ENCODE data around the gene NEK11.

NEK11 gene

GRCh38 chr3:131077904-131078303, 51.2 kb downstream of the NEK11 start:
- no peaks in the 10 kb centered on the region for H3K4me1 Mint-ChIP-seq
- H3K36me3 Mint-ChIP-seq, result no peaks in the 10 kb centered on the region
- no peaks in the 10 kb centered on the region for H3K9me3 Mint-ChIP-seq
- no peak overlapping the region for H3K27ac Mint-ChIP-seq
- no peak for ATAC-seq
- no peak overlapping the region for H3K4me3 Mint-ChIP-seq
- no peaks in the 10 kb centered on the region for H3K27me3 Mint-ChIP-seq

DNA sequence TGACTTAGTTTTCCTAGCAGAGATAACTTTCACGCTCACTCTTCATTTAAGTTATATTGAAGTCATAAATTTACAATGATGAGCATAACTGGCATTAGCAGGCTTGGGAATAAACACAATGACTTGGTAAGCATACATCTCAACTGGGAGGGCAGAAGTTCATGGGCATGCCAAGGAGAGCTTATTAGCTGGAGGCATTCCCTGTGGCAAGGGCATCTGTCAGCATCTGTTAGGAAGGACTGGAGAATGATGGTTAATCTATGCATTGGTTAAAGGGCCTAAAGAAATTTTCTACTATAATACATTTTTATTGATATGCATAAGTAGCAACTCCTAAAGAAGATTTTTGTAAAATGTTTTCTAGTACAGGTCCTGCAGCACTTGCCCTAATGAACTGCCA, 52.4 kb downstream of the NEK11 start:
- no peak overlapping the region for H3K27ac Mint-ChIP-seq
- no peaks in the 10 kb centered on the region for H3K36me3 Mint-ChIP-seq
- no peak overlapping the region for H3K4me3 Mint-ChIP-seq
- no peaks in the 10 kb centered on the region for H3K4me1 Mint-ChIP-seq
- H3K27me3 Mint-ChIP-seq, result no peaks in the 10 kb centered on the region
- no peaks in the 10 kb centered on the region for H3K9me3 Mint-ChIP-seq
- no peak for ATAC-seq

- H3K4me1 Mint-ChIP-seq, result no peaks in the 10 kb centered on the region
- no peak overlapping the region for H3K4me3 Mint-ChIP-seq
- no peaks in the 10 kb centered on the region for H3K36me3 Mint-ChIP-seq
- ATAC-seq, result no peak
- H3K9me3 Mint-ChIP-seq, result no peaks in the 10 kb centered on the region
- no peak overlapping the region for H3K27ac Mint-ChIP-seq
- H3K27me3 Mint-ChIP-seq, result no peaks in the 10 kb centered on the region
Measured at GRCh38 chr3:131081224-131081623, 54.5 kb downstream of the NEK11 start.

DNA sequence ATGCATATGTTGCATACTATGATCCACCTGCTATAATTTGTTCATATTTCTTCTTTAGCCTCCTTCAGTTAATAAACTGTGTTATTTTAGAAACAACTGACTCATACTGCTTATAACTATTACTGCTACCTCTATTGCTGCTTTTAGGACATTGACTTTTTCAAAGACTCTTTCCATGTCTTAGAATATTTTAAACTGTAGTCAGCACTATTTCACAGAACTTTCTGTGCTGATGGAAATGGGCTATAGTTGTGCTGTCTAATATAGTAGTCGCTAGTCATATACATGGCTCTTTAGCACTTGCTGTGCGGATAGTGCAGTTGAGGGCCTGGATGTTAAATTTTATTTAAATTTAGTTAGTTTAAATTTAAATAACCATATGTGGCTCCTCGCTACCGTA, 55.6 kb downstream of the NEK11 start:
- no peaks in the 10 kb centered on the region for H3K4me1 Mint-ChIP-seq
- no peaks in the 10 kb centered on the region for H3K27me3 Mint-ChIP-seq
- no peak for ATAC-seq
- no peak overlapping the region for H3K27ac Mint-ChIP-seq
- H3K36me3 Mint-ChIP-seq, result no peaks in the 10 kb centered on the region
- H3K9me3 Mint-ChIP-seq, result no peaks in the 10 kb centered on the region
- no peak overlapping the region for H3K4me3 Mint-ChIP-seq

GRCh38 chr3:131082871-131083863, 56.5 kb downstream of the NEK11 start:
- Mint-ChIP-seq H3K4me1 (no peaks in the 10 kb centered on the region), H3K9me3 (no peaks in the 10 kb centered on the region), H3K27me3 (no peaks in the 10 kb centered on the region), H3K4me3 (no peak overlapping the region), H3K27ac (no peak overlapping the region), H3K36me3 (no peaks in the 10 kb centered on the region)
- ATAC-seq, result no peak

DNA sequence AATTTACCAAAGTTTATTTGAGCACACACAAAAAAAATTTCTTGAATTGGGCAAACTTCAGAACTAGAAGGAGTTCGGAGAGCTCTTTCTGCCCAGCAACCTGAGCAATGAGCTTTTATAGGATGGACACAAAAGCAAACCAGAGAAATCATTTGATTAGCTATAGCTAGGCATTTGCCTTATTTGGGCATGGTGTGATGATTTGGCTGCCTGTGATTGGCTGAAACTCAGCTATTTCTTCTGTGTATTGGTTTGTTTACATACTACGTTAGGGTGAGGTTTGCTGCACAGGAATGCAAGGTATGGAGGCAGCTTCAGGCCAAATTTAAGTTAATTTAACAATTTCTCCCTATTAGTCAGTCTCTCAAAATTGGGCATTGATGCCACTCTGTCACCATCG, 65.1 kb downstream of the NEK11 start:
- ATAC-seq, result no peak
- no peaks in the 10 kb centered on the region for H3K4me1 Mint-ChIP-seq
- H3K27ac Mint-ChIP-seq, result no peak overlapping the region
- H3K36me3 Mint-ChIP-seq, result no peaks in the 10 kb centered on the region
- no peak overlapping the region for H3K4me3 Mint-ChIP-seq
- no peaks in the 10 kb centered on the region for H3K27me3 Mint-ChIP-seq
- H3K9me3 Mint-ChIP-seq, result peaks cover 2% of the 10 kb centered on the region

GRCh38 chr3:131107637-131108433, 81.2 kb downstream of the NEK11 start:
- H3K27ac Mint-ChIP-seq, result no peak overlapping the region
- H3K4me1 Mint-ChIP-seq, result no peaks in the 10 kb centered on the region
- no peak overlapping the region for H3K4me3 Mint-ChIP-seq
- H3K27me3 Mint-ChIP-seq, result no peaks in the 10 kb centered on the region
- H3K36me3 Mint-ChIP-seq, result peaks cover 9% of the 10 kb centered on the region
- H3K9me3 Mint-ChIP-seq, result peaks cover 3% of the 10 kb centered on the region
- no peak for ATAC-seq

DNA sequence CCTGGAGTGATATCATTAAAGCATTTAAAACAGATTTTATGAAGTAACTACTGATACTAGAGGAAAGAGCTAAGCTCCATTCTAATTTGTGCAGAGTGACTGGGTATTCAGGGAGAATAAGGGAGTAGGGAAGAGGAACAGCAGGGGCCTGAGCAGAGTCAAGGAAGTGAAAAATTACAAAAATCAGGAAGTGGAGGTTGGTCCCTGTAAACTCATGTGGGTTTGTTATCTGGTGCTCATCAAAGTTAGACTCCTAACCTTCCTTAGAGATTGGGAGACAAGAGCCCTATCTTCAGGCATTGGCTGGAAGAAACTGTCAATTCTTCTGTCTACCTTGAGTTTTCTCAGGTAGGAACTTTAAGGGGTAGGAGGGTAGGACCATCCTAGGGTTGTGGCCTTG, 82.5 kb downstream of the NEK11 start:
- Mint-ChIP-seq H3K4me1 (no peaks in the 10 kb centered on the region), H3K36me3 (peaks cover 6% of the 10 kb centered on the region), H3K27ac (no peak overlapping the region), H3K4me3 (no peak overlapping the region), H3K27me3 (no peaks in the 10 kb centered on the region), H3K9me3 (no peaks in the 10 kb centered on the region)
- no peak for ATAC-seq

- Mint-ChIP-seq H3K4me1 (no peaks in the 10 kb centered on the region), H3K9me3 (no peaks in the 10 kb centered on the region), H3K27ac (no peak overlapping the region), H3K27me3 (no peaks in the 10 kb centered on the region), H3K4me3 (no peak overlapping the region), H3K36me3 (peaks cover 6% of the 10 kb centered on the region)
- no peak for ATAC-seq
Measured at GRCh38 chr3:131110087-131110486, 83.4 kb downstream of the NEK11 start.

GRCh38 chr3:131114256-131114655, 87.6 kb downstream of the NEK11 start:
- Mint-ChIP-seq H3K4me1 (no peaks in the 10 kb centered on the region), H3K4me3 (no peak overlapping the region), H3K9me3 (peaks cover 6% of the 10 kb centered on the region), H3K27ac (no peak overlapping the region), H3K27me3 (no peaks in the 10 kb centered on the region), H3K36me3 (peaks cover 4% of the 10 kb centered on the region)
- ATAC-seq, result no peak

DNA sequence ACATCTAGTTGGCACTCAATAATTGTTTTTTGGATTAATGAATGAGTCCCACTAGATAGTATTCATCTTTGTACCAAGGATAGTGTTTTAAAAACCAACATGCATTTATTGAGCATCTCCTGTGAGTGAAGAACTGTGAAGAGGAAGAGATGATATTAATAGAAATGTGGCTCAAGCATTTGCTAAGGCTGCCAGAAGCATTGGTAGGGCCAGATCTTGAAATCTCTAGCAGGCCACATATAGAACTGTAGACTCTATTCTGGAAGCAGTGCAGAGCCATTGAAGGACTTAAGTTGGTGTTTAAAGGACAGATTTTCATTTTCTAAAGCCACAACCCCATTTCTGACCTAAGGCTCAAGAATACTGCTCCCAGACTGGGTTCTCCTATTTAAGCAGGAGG, 99.0 kb downstream of the NEK11 start:
- Mint-ChIP-seq H3K27me3 (peaks cover 12% of the 10 kb centered on the region), H3K27ac (no peak overlapping the region), H3K4me3 (no peak overlapping the region), H3K36me3 (peaks cover 20% of the 10 kb centered on the region), H3K9me3 (peaks cover 15% of the 10 kb centered on the region), H3K4me1 (no peaks in the 10 kb centered on the region)
- ATAC-seq, result no peak

DNA sequence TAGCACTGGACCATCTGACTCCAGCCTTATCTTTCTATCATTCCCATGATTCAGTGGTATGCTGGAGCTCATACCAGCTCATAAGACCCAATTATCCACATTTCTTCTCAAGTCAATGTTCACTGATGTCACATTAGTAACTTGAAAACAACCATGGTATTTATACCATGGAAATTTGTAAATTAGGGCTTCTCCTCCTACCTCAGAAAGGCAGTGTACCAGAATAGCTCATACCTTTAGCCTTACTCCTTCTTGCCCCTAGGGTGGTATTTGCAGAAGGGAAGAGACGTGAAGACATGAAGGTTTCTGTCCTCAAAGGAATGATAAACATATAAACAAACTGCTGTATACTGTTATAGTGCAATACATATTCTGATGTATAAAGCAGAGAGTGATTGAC, 114.2 kb downstream of the NEK11 start:
- Mint-ChIP-seq H3K4me3 (no peak overlapping the region), H3K9me3 (peaks cover 9% of the 10 kb centered on the region), H3K27ac (no peak overlapping the region), H3K4me1 (no peaks in the 10 kb centered on the region), H3K36me3 (peaks cover 12% of the 10 kb centered on the region), H3K27me3 (no peaks in the 10 kb centered on the region)
- ATAC-seq, result no peak

DNA sequence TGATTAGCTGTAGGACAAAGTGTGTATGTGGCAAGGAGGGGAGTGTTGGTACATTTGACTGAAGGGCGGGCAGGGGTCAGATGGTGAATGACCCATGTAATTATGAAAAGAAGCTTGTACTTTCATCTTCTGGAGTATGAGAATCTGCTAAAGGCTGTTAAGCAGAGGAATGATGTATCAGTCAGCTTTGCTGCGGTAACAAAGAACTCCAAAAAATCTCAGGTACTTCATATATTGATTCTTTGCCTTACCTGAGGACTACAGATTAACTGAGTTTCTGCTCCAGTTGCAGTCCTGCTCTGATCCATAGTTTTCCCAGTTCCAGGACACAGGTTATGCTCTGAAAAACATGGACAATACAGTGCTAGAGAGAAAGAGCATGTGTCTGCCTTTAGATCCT, 115.1 kb downstream of the NEK11 start:
- H3K4me1 Mint-ChIP-seq, result no peaks in the 10 kb centered on the region
- no peak for ATAC-seq
- H3K36me3 Mint-ChIP-seq, result peaks cover 12% of the 10 kb centered on the region
- H3K4me3 Mint-ChIP-seq, result no peak overlapping the region
- no peaks in the 10 kb centered on the region for H3K27me3 Mint-ChIP-seq
- no peak overlapping the region for H3K27ac Mint-ChIP-seq
- H3K9me3 Mint-ChIP-seq, result peaks cover 9% of the 10 kb centered on the region

DNA sequence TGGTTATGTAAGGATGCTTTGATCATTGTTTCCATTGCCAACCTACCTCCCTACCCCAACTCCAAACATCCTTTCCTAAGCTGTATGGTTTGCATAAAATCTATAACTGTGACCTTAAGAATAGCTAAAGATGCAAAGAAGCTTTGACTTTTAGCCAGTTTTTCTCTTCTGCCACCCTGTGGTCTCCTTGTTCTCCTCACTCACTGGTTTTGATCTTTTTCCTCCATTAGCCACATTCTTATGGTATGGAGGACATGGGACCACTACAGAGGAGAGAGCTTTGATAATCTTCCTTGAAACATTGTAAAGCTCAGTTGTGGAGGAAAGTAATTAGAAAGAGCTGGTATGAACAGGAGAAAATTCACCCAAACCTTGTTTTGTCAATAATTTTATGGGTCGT, 115.9 kb downstream of the NEK11 start:
- Mint-ChIP-seq H3K27ac (no peak overlapping the region), H3K27me3 (no peaks in the 10 kb centered on the region), H3K4me3 (no peak overlapping the region), H3K36me3 (peaks cover 12% of the 10 kb centered on the region), H3K4me1 (no peaks in the 10 kb centered on the region), H3K9me3 (peaks cover 9% of the 10 kb centered on the region)
- ATAC-seq, result no peak

DNA sequence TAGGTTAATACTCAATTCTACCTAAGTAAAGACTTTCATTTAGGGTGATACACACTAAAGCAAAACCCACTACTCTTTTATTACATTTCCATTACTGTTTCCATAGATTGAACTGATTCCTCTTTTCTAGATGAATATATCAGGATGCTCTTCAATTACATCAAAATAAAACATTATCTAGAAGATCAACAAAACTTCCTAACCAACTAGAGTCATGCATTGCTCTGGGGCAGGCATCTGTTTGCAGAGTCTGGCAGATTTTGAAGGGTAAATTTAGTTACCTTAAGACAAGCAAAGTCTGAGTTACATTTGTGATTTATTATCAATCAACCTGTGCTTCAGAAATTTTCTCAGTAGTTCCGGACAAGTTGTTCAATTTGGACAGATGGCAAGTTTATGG, 117.1 kb downstream of the NEK11 start:
- no peak for ATAC-seq
- no peak overlapping the region for H3K4me3 Mint-ChIP-seq
- no peaks in the 10 kb centered on the region for H3K4me1 Mint-ChIP-seq
- H3K27ac Mint-ChIP-seq, result no peak overlapping the region
- no peaks in the 10 kb centered on the region for H3K27me3 Mint-ChIP-seq
- peaks cover 12% of the 10 kb centered on the region for H3K36me3 Mint-ChIP-seq
- peaks cover 9% of the 10 kb centered on the region for H3K9me3 Mint-ChIP-seq

GRCh38 chr3:131147534-131147933, 120.9 kb downstream of the NEK11 start:
- peaks cover 3% of the 10 kb centered on the region for H3K9me3 Mint-ChIP-seq
- ATAC-seq, result no peak

More at GRCh38 chr3:131147534-131147933, 120.9 kb downstream of the NEK11 start:
- Mint-ChIP-seq H3K4me3 (no peak overlapping the region), H3K36me3 (peaks cover 2% of the 10 kb centered on the region), H3K27ac (no peak overlapping the region), H3K4me1 (no peaks in the 10 kb centered on the region), H3K27me3 (no peaks in the 10 kb centered on the region)

Measured in stimulated activated memory B cell treated with anti-CD40 and anti-IgM and Interleukin-4, amounts not matched to agents 10 μg/mL and 1 μg/mL and 100 μg/mL, for 72 hours (primary cell).